GM12878 (cell line): ENCODE measurements around the gene HSD17B14. TPM values are rescaled to one million over a fixed set of nuclear protein-coding genes. Genes with fewer than 3 reads are reported as not detected.
A peak's percentile ranks its signal among the peaks of the same experiment; 100 is the strongest.

ENCODE experiments used
- CTCF ChIP-seq, 3 experiments: IDR thresholded peaks in 2 of 3; conservative IDR thresholded peaks in 1 of 3; 2 replicates each; pipeline ENCODE4 v1.5.1; 2011; ENCODE audit warnings: low read depth in 3 of 3, low read length in 3 of 3, mild to moderate bottlenecking in 3 of 3, control low read depth in 2 of 3, moderate library complexity in 2 of 3, inconsistent platforms in 1 of 3, mixed read lengths in 1 of 3; ENCODE audit not compliant: control insufficient read depth in 2 of 3, insufficient read depth in 1 of 3; ENCODE audit errors: extremely low read depth in 1 of 3
- IRF5 ChIP-seq: fragments of 450-650 bp; IDR thresholded peaks from 2 replicates; pipeline ENCODE4 v1.6.1; 2017; ENCODE audit warnings: borderline replicate concordance
- NBN ChIP-seq: fragments of 450-650 bp; IDR thresholded peaks from 2 replicates; pipeline ENCODE4 v1.6.1; 2016
- NKRF ChIP-seq: fragments of 450-650 bp; conservative IDR thresholded peaks from 2 replicates; pipeline ENCODE4 v1.6.1; 2017; ENCODE audit warnings: mild to moderate bottlenecking, moderate library complexity
- POLR2AphosphoS2 ChIP-seq: IDR thresholded peaks from 2 replicates; pipeline ENCODE4 v1.6.1; 2011; ENCODE audit warnings: low read depth, mild to moderate bottlenecking, low read length, improper control_type of control experiment, moderate library complexity
- RAD51 ChIP-seq: fragments of 450-650 bp; IDR thresholded peaks from 2 replicates; pipeline ENCODE4 v1.6.1; 2016; ENCODE audit warnings: moderate library complexity, mild to moderate bottlenecking, inconsistent platforms
- RELB ChIP-seq: fragments of 450-650 bp; IDR thresholded peaks from 2 replicates; pipeline ENCODE4 v1.6.1; 2017; ENCODE audit warnings: low read depth, mild to moderate bottlenecking, moderate library complexity
- RUNX3 ChIP-seq: IDR thresholded peaks from 2 replicates; pipeline ENCODE4 v1.6.1; 2012; ENCODE audit warnings: low read length, inconsistent platforms
- STAT1 ChIP-seq: fragments of 450-650 bp; conservative IDR thresholded peaks from 2 replicates; pipeline ENCODE4 v1.6.1; 2014; ENCODE audit warnings: antibody characterized with exemption, mild to moderate bottlenecking
- ZNF592 ChIP-seq: fragments of 450-650 bp; IDR thresholded peaks from 2 replicates; pipeline ENCODE4 v1.6.1; 2017; ENCODE audit warnings: mild to moderate bottlenecking, moderate library complexity
- polyA plus RNA-seq, 11 experiments: library from polyadenylated mRNA; depleted of rRNA in 4 of 11; unstranded in 6 of 11; stranded (reverse) in 5 of 11; fragments of >200 nt; fragmentation: Nextera tagmentation in 4 of 11; fragmentation: Illumina TruSeq in 1 of 11; extraction: Ambion mirVana in 4 of 11; extraction: Trizol in 1 of 11; gene quantifications; 1 replicate in 1 of 11; 2 replicates in 10 of 11; pipeline versions ENCODE4 v1.2.1 to v1.2.3, GENCODE V29; 2011 to 2016; ENCODE audit warnings: inconsistent platforms in 2 of 11, missing spikeins in 2 of 11, low read depth in 1 of 11
- total RNA-seq, 4 experiments: library from RNA; depleted of rRNA in 3 of 4; stranded (reverse); fragments of >200 nt in 3 of 4; fragmentation: Illumina TruSeq in 1 of 4; extraction: Trizol in 1 of 4; gene quantifications; 2 replicates each; pipeline versions ENCODE4 v1.2.1 to v1.2.3, GENCODE V29; 2013 to 2021
- TF ChIP-seq, protein P1 (sequence below): fragments of 450-650 bp; IDR thresholded peaks from 2 replicates; pipeline ENCODE4 v1.6.1; 2016; ENCODE audit warnings: mild to moderate bottlenecking, moderate library complexity, borderline replicate concordance

Gene HSD17B14
- total and polyA plus RNA-seq, 10 of the 15 experiments (the other 5 are each of a cell fraction or from before 2014, with no cell fraction given) = 0.21 to 4.1 (median 0.61) TPM

DNA sequence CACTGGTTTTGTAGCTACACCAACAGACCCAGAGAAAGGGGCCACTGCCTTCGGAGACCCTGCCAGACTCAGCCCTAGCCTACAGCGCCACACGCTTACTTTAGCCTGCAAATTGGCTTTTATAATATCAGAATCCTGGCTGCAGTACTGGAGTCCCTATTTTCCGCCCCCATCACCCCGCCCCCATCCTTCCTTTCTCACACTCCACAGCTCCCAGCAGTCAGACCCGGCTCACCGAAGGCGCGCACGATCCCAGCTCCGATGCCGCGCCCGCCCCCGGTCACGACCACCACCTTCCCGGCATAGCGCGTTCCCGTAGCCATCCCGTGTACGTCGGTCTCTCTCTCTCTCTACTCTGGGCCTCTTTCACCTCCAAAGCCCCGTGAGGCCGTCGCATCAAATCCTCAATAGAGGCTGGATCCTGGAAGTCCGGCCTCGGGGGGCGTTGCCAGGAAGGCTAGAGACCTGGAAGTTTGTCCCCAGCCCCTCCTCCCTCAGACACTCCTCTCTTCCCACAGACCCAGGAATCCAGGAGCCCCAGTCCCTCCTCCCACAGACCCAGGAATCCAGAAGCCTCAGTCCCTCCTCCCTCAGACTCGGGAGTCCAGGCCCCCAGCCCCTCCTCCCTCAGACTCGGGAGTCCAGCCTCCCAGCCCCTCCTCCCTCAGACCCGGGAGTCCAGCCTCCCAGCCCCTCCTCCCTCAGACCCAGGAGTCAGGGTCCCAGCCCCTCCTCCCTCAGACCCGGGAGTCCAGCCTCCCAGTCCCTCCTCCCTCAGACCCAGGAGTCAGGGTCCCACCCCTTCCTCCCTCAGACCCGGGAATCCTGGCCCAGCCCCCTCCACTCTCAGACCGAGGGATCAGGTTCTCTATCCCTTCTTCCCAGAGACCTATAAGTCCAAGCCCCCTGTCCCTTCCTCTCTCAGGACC is at the start of gene HSD17B14 (continued):
- no peak; the same call in 1 of the 2 replicates for TF ChIP-seq RELB
- TF ChIP-seq NKRF = no peak
- TF ChIP-seq IRF5 = no peak
- no peak for TF ChIP-seq RAD51
- no peak; the same call in 1 of the 2 replicates for TF ChIP-seq RUNX3
- no peak for TF ChIP-seq ZNF592
- TF ChIP-seq STAT1 = no peak
- TF ChIP-seq CTCF (IDR thresholded peaks at IDR 0.05 in 2 of 3, conservative IDR thresholded peaks at IDR 0.05 in 1 of 3; ENCODE audit: control insufficient read depth in 2 of 3, extremely low read depth in 1 of 3, insufficient read depth in 1 of 3, low read depth in 3 of 3, low read length in 3 of 3) = no peak
- TF ChIP-seq, protein P1, sequence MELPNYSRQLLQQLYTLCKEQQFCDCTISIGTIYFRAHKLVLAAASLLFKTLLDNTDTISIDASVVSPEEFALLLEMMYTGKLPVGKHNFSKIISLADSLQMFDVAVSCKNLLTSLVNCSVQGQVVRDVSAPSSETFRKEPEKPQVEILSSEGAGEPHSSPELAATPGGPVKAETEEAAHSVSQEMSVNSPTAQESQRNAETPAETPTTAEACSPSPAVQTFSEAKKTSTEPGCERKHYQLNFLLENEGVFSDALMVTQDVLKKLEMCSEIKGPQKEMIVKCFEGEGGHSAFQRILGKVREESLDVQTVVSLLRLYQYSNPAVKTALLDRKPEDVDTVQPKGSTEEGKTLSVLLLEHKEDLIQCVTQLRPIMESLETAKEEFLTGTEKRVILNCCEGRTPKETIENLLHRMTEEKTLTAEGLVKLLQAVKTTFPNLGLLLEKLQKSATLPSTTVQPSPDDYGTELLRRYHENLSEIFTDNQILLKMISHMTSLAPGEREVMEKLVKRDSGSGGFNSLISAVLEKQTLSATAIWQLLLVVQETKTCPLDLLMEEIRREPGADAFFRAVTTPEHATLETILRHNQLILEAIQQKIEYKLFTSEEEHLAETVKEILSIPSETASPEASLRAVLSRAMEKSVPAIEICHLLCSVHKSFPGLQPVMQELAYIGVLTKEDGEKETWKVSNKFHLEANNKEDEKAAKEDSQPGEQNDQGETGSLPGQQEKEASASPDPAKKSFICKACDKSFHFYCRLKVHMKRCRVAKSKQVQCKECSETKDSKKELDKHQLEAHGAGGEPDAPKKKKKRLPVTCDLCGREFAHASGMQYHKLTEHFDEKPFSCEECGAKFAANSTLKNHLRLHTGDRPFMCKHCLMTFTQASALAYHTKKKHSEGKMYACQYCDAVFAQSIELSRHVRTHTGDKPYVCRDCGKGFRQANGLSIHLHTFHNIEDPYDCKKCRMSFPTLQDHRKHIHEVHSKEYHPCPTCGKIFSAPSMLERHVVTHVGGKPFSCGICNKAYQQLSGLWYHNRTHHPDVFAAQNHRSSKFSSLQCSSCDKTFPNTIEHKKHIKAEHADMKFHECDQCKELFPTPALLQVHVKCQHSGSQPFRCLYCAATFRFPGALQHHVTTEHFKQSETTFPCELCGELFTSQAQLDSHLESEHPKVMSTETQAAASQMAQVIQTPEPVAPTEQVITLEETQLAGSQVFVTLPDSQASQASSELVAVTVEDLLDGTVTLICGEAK = no peak
- TF ChIP-seq POLR2AphosphoS2 = 0 out of 2 replicates have a peak, but pooled peaks have one; percentile 17
- TF ChIP-seq NBN = 0 out of 2 replicates have a peak, but pooled peaks have one; percentile 15
